ENCODE measurements around the gene MYLK2. TPM values are rescaled to one million over a fixed set of nuclear protein-coding genes. Genes with fewer than 3 reads are reported as not detected.

The MYLK2 gene
- total RNA-seq, 1 experiment from 2014 or later, result 0.50 TPM

- Histone ChIP-seq H2AFZ (no peak overlapping the region), H3K4me3 (no peak overlapping the region), H3K27ac (no peak overlapping the region), H3K36me3 (ENCODE audit: low read depth) (no peaks in the 10 kb centered on the region), H3K27me3 (ENCODE audit: insufficient read depth, low read depth) (peaks cover 75% of the 10 kb centered on the region), H4K20me1 (ENCODE audit: insufficient read depth) (no peaks in the 10 kb centered on the region), H3K9me3 (ENCODE audit: insufficient read depth, low read depth) (no peaks in the 10 kb centered on the region), H3K4me2 (no peak overlapping the region), H3K4me1 (replicated peaks; ENCODE audit: insufficient read depth) (no peaks in the 10 kb centered on the region), H3K9me2 (ENCODE audit: insufficient read depth) (no peaks in the 10 kb centered on the region), H3F3A (ENCODE audit: insufficient read depth, low read depth) (no peaks in the 10 kb centered on the region), H3K79me2 (ENCODE audit: low read depth) (no peaks in the 10 kb centered on the region)
- BruUV-seq (replicated peaks), result no TSS peak
- no peak for DNase-seq
- ChIA-PET POLR2A (ENCODE audit: unreplicated experiment) (no interaction called here), CTCF (interaction anchor here (0.6 to 1.2 kb wide), 2 partner anchors 19 to 34 kb away, joined by 3 to 8 read pairs; no protein-coding TSS in a partner anchor)
- intact Hi-C loops (cut with micrococcal nuclease; ENCODE audit: unreplicated experiment), result no loop called here
- TF ChIP-seq EZH2 (IDR thresholded peaks at IDR 0.05; ENCODE audit: low read depth) (no peak), CTCF (conservative IDR thresholded peaks at IDR 0.05) (no peak)
Observed at GRCh38 chr20:31871618-31871954, 52.4 kb downstream of the MYLK2 start.

- Histone ChIP-seq H3K9me3 (ENCODE audit: insufficient read depth, low read depth) (no peaks in the 10 kb centered on the region), H4K20me1 (ENCODE audit: insufficient read depth) (no peaks in the 10 kb centered on the region), H3K4me2 (no peak overlapping the region), H3K4me3 (no peak overlapping the region), H2AFZ (no peak overlapping the region), H3K4me1 (replicated peaks; ENCODE audit: insufficient read depth) (no peaks in the 10 kb centered on the region), H3K9me2 (ENCODE audit: insufficient read depth) (no peaks in the 10 kb centered on the region), H3K27me3 (ENCODE audit: insufficient read depth, low read depth) (peaks cover 73% of the 10 kb centered on the region), H3K79me2 (ENCODE audit: low read depth) (no peaks in the 10 kb centered on the region), H3F3A (ENCODE audit: insufficient read depth, low read depth) (no peaks in the 10 kb centered on the region), H3K27ac (no peak overlapping the region), H3K36me3 (ENCODE audit: low read depth) (no peaks in the 10 kb centered on the region)
- ChIA-PET CTCF (interaction anchor here (1.2 kb wide), 1 partner anchor 34 kb away, joined by 3 read pairs; no protein-coding TSS in a partner anchor), POLR2A (ENCODE audit: unreplicated experiment) (no interaction called here)
- no TSS peak for BruUV-seq (replicated peaks)
- TF ChIP-seq CTCF (conservative IDR thresholded peaks at IDR 0.05), result no peak
- no peak for TF ChIP-seq EZH2 (IDR thresholded peaks at IDR 0.05; ENCODE audit: low read depth)
- no peak for DNase-seq
- intact Hi-C loops (cut with micrococcal nuclease; ENCODE audit: unreplicated experiment), result no loop called here
Observed at GRCh38 chr20:31872406-31872805, 53.2 kb downstream of the MYLK2 start.

- Histone ChIP-seq H4K20me1 (ENCODE audit: insufficient read depth) (no peaks in the 10 kb centered on the region), H3K4me2 (no peak overlapping the region), H3F3A (ENCODE audit: insufficient read depth, low read depth) (no peaks in the 10 kb centered on the region), H3K27ac (no peak overlapping the region), H3K36me3 (ENCODE audit: low read depth) (no peaks in the 10 kb centered on the region), H3K9me3 (ENCODE audit: insufficient read depth, low read depth) (no peaks in the 10 kb centered on the region), H2AFZ (no peak overlapping the region), H3K79me2 (ENCODE audit: low read depth) (no peaks in the 10 kb centered on the region), H3K4me3 (no peak overlapping the region), H3K27me3 (ENCODE audit: insufficient read depth, low read depth) (peaks cover 48% of the 10 kb centered on the region), H3K4me1 (replicated peaks; ENCODE audit: insufficient read depth) (peaks cover 10% of the 10 kb centered on the region; the same call in 1 of the 2 replicates), H3K9me2 (ENCODE audit: insufficient read depth) (no peaks in the 10 kb centered on the region)
- POLR2A ChIA-PET (ENCODE audit: unreplicated experiment), result no interaction called here
- BruUV-seq (replicated peaks), result no TSS peak
- intact Hi-C loops (cut with micrococcal nuclease; ENCODE audit: unreplicated experiment), result no loop called here
- no peak for DNase-seq
- TF ChIP-seq EZH2 (IDR thresholded peaks at IDR 0.05; ENCODE audit: low read depth) (no peak), CTCF (conservative IDR thresholded peaks at IDR 0.05) (no peak)
- CTCF ChIA-PET, result no interaction called here
Observed at GRCh38 chr20:31875671-31876070, 56.5 kb downstream of the MYLK2 start.

Data from PC-9 (cell line).